22Rv1 (cell line): ENCODE results near the gene SRRT.
"Not testable (repeated sequence)": the region's sequence is repeated elsewhere in the genome, so short reads cannot be mapped to it uniquely, and the experiment has no call there.

ENCODE experiments used
- H3K27ac ChIP-seq: fragments of 450-650 bp; 2 replicates; pipeline ENCODE4 v1.5.1; 2017
- CTCF ChIP-seq: fragments of 450-650 bp; IDR thresholded peaks from 2 replicates; pipeline ENCODE4 v1.5.1; 2017; ENCODE audit warnings: mild to moderate bottlenecking
- ZFX ChIP-seq: fragments of 450-650 bp; IDR thresholded peaks from 2 replicates; pipeline ENCODE4 v1.6.1; 2017; ENCODE audit warnings: antibody characterized with exemption, borderline replicate concordance

SRRT gene

GRCh38 chr7:100847360-100847759 is 27.5 kb upstream of the SRRT start:
- H3K27ac ChIP-seq: no peak overlapping the region
- TF ChIP-seq CTCF: no peak
- TF ChIP-seq ZFX: no peak

- peak within 1 kb of the TSS; percentile 88 for H3K27ac ChIP-seq
- TF ChIP-seq CTCF (peak; percentile 96), ZFX (no peak)
Measured at GRCh38 chr7:100852048-100852872, 22.6 kb upstream of the SRRT start, which contains the start of gene SLC12A9. Gene SLC12A9, plus strand, starts transcription at chr7:100852713. Its CDS starts 1,485 bp downstream, at chr7:100854198.

- peak overlapping the region; percentile 88; the same call in 1 of the 2 replicates for H3K27ac ChIP-seq
Measured at GRCh38 chr7:100854146-100854895, 20.6 kb upstream of the SRRT start.

GRCh38 chr7:100854899-100855298 is 20.0 kb upstream of the SRRT start:
- H3K27ac ChIP-seq: not testable (repeated sequence)

More at GRCh38 chr7:100854146-100854895, 20.6 kb upstream of the SRRT start:
- TF ChIP-seq ZFX (no peak), CTCF (no peak)

- no peak overlapping the region for H3K27ac ChIP-seq
- TF ChIP-seq ZFX (no peak), CTCF (no peak)
Measured at GRCh38 chr7:100855515-100855914, 19.4 kb upstream of the SRRT start.

GRCh38 chr7:100856871-100857282 is 18.0 kb upstream of the SRRT start:
- no peak overlapping the region for H3K27ac ChIP-seq
- TF ChIP-seq ZFX (no peak), CTCF (no peak)

- peak overlapping the region; percentile 67 for H3K27ac ChIP-seq
- no peak for TF ChIP-seq CTCF
- TF ChIP-seq ZFX: no peak
Measured at GRCh38 chr7:100859856-100860255, 15.0 kb upstream of the SRRT start.
